CD4-positive, alpha-beta T cell treated with Interferon gamma for 1 hour (primary cell): ENCODE results near the gene CES3.
"Not testable (repeated sequence)": the region's sequence is repeated elsewhere in the genome, so short reads cannot be mapped to it uniquely, and the experiment has no call there.

ENCODE experiments used
- DNase-seq: peaks from one replicate; pipeline ENCODE4 v3.0.0-alpha.2; 2020

Gene CES3

DNA sequence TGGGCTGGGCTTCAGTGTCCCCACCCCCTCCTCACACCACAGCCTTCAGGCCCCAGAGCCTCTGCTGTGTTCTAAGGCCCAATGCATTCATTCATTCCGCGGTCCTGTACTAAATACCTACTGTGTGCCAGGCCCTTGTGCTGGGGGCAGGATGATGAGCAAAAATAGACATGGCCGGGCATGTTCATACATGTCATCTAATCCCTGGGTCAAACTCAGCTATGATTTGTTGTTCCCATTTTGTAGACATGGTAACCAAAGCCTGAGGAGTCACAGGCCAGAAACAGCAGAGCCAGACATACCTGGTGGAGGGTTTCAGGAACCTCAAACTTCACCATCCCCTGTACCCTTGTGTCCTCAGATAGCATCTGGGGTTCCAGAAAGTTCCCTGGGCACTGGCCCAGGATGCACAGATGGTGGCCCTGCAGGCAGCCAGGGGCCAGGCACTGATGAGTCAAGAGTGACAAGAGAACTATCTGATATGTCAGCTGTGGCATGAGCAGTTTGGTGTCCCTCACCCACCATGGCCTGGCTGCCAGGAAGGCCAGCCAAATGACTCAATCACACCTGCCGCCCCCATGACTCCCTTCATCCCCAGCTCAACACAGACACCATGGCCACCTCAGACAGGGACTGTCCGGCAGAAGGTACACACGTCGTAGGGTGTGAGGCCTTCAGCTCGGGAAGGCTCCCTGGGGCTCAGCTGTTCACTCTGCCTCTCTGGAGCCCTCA lies 33.0 kb upstream of the CES3 start:
- DNase-seq = no peak

DNA sequence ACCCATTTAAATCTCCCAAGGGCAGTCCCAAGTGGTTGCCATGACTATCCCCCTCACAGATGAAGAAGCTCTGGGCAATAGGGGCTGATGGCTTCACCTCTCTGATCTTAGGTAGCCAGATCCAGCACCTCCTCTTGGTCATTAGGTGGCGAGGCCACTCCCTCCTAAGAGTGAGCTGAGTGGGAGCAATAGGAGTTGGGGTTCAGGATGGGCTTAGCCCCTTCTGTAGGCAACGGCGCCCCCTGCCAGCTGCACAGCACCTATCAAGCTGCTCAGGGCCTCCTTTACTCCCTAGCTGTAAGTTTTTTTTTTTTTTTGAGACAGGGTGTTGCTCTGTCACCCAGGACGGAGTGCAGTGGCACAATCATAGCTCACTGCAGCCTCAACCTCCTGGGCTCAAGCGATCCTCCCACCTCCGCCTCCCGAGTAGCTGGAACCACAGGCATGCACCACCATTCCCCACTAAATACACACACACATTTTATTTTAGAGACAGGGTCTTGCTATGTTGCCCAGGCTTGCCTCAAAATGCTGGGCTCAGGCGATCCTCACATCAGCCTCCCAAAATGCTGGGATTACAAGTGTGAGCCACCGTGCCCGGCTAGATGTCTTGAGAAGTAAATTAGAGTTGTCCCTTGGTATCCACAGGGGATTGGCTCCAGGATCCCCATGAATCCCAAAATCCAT lies 32.2 kb upstream of the CES3 start:
- DNase-seq = peak; percentile 14

GRCh38 chr16:66930189-66930588 lies 30.9 kb upstream of the CES3 start:
- no peak for DNase-seq

DNA sequence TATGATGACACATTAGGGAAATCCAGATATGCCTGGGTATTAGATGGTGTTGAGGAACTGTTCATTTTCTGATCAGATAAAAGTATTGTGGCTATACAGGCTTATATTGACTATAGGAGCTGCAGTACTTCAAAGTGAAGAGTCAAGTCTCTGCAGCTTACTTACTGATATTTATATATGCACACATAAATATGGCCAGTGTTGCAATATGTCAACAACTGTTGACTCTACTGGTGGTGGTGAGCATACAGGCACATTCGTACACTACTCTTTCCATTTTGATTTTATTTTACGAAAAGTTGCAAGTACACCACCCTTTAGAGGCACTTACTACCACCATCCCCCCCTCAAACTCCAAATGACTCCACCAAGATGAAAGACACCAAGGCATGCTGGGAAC lies 29.4 kb upstream of the CES3 start:
- DNase-seq = no peak

- DNase-seq = no peak
Measured at GRCh38 chr16:66932076-66932475, 29.0 kb upstream of the CES3 start.

- no peak for DNase-seq
Measured at GRCh38 chr16:66933776-66934137, 27.3 kb upstream of the CES3 start.

DNA sequence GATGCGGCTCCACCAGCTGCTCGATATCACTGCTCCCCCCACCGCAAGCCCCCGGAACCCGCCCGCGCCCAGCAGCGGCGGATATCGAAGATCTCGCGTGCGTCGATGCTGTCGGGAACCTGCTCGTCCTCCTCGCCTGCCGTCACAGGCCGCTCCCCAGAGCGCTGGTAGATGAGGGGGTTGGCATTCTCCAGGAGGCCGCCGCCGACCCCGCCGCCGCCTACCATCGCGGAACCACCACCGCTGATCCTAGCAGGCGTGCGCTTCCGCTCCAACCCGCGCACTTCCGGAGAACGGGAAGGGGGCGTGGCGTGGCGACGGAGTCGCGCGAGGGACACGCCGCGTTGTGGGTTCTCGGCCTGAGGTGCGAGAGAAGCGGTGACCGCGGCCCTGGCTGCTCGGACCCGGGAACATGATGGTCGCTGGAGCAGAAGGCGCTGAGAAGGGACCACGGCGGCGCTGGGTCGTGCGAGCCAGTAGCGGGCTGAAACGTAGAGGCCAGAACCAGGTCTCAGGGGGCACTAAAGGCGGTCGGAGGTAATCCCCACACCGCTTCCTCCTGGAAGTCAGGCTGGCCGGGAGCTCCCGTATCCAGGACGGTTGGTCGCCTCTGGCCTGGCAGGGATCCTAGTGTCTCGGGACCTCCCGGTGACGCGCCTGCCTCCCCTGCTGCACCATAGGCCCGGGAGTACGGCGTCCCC lies 26.8 kb upstream of the CES3 start, which contains the start of gene CIAO2B:
Gene CIAO2B (minus strand): TSS at position 265 of the 701 bp plus-strand sequence. CDS start 38 bp downstream, at position 227.
- DNase-seq = peak; percentile 86

- DNase-seq = not testable (repeated sequence)
Measured at GRCh38 chr16:66934839-66935313, 26.2 kb upstream of the CES3 start.

GRCh38 chr16:66935314-66936011 lies 25.6 kb upstream of the CES3 start, which contains the start of gene CES2:
CES2 (plus strand) TSS chr16:66935516; CDS start chr16:66935636, 120 bp downstream.
- DNase-seq = no peak

- no peak for DNase-seq
Measured at GRCh38 chr16:66936462-66936861, 24.6 kb upstream of the CES3 start.

- no peak for DNase-seq
Measured at GRCh38 chr16:66936889-66937554, 24.0 kb upstream of the CES3 start.

DNA sequence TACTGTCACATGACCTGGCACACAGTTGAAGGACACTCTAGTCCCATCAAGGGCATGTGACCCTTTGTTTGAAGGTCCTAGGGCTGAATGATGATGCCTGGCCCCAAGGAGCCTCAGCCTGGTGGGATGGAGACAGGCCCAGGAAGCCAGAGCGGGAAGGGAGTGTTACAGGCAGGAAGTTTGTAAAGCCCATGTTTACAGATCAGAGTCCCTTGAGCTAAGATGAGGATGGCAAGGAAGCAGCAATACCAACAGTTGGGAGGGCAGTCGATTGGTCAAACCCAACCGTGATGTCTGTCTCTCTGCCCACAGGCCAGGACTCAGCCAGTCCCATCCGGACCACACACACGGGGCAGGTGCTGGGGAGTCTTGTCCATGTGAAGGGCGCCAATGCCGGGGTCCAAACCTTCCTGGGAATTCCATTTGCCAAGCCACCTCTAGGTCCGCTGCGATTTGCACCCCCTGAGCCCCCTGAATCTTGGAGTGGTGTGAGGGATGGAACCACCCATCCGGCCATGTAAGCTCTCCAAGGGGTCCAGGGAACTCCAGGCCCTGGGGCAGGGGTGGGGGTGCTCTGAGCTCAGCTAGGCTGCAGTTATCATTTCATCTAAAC lies 23.2 kb upstream of the CES3 start:
- no peak for DNase-seq

DNA sequence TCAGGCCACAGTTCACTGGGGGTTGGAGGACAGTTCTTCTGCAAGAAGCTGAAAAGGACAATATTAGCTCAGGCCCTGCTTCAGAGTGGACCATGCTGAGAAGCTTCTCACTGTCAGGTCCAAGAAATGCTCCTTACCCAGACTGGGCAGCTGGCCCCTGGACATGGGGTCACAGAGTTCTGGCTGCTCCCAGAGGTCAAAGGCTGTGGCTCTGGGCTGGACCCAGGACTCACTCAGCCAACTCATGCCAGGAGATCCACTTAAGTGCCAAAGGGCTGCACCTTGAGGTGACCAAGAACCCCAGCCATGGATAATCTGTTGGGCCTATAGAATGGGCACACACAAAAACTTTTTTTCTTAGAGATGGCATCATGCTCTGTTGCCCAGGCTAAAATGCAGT lies 21.7 kb upstream of the CES3 start:
- no peak for DNase-seq

DNA sequence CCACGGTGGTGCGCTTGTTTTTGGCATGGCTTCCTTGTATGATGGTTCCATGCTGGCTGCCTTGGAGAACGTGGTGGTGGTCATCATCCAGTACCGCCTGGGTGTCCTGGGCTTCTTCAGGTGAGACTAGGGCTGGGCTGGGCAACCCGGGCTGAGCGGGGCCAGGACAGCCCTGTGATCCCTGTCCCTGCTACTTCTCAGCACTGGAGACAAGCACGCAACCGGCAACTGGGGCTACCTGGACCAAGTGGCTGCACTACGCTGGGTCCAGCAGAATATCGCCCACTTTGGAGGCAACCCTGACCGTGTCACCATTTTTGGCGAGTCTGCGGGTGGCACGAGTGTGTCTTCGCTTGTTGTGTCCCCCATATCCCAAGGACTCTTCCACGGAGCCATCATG lies 20.8 kb upstream of the CES3 start:
- no peak for DNase-seq

GRCh38 chr16:66942981-66943380 lies 18.1 kb upstream of the CES3 start:
- DNase-seq = no peak

DNA sequence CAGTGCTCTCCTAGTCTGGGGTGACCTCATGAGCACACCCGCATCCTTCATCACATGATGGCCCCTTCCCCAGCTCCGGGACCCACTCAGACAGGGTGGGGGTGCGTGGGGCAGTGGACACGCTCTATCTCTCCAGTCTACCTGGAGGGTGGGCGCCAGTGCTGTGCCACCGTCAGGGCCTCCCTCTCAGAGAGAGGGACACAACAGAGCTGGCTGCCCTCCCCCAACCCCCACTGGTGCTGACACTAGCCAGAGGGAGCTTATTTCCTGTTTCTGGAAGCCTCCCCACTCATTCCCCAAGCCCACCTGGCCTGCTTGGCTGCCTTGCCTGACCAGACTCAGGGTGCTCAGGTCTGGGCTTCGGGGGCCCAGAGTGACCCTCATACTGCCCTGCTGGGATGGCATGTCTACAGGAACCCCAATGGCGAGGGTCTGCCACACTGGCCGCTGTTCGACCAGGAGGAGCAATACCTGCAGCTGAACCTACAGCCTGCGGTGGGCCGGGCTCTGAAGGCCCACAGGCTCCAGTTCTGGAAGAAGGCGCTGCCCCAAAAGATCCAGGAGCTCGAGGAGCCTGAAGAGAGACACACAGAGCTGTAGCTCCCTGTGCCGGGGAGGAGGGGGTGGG lies 17.5 kb upstream of the CES3 start:
- no peak for DNase-seq

DNA sequence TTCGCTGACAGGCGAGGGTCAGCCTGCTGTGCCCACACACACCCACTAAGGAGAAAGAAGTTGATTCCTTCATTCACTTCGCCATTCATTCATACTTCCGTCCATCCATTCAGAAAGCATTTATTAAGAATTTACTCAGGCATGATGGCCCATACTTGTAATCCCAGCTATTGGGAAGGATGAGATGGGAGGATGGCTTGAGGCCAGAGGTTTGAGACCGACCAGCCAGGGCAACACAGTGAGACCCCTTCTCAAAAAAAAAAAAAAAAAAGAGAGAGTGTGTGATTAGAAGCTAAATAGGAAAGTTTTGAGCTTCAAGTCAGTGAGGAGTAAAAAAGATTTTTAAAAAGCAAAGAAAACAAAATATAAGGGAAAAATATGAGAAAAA lies 17.0 kb upstream of the CES3 start:
- DNase-seq = no peak

- not testable (repeated sequence) for DNase-seq
Measured at GRCh38 chr16:66944971-66945370, 16.1 kb upstream of the CES3 start.

DNA sequence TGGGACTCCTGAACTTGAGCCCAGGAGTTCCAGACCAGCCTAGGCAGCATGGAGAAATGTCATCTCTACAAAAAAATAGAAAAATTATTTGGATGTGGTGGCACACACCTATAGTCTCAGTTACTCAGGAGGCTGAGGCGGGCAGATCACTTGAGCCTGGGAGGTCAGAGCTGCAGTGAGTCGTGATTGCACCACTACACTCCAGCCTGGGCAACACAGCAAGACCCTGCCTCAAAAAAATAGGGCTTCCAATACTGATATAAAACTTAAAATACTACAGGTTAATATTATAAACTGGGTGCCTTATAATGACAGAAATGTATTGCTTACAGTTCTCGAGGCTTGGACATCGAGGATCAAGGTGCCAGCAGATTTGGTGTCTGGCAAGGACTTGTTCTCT lies 15.1 kb upstream of the CES3 start:
- no peak for DNase-seq

DNA sequence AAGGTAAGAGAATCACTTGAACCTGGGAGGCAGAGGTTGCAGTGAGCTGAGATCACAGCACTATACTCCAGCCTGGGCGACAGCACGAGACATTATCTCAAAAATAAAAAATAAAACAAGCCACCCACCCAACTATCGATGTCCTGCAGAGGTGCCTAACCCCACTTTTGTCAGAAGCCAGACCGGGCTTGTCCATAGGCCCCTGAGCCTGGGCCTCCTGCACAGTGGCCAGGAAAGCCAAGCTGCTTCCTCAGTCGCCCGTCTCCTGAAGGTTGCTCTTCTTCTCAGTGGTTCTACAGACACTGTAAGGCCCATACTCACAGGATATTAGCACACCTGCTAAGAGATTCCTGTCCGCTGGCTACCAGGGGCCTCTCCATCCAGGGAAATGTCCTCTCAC lies 14.5 kb upstream of the CES3 start:
- no peak for DNase-seq

DNA sequence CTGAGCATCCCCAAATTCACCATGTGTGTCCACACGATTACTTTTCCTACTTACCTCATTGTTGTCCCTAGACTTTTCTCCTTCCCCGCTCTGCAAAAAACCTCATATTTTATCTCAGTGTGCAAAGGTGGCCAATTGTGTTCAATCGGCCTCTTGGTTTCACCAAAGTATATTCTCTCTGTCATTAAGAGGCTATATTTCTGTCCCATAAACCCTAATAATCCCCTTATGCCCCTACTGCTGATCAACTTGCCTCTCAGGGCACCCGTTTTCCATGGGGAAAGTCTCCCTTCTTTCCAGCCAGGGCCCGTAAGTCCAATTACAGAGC lies 14.1 kb upstream of the CES3 start:
- no peak for DNase-seq
